ENCODE results near the gene IGF2R.

Gene IGF2R

GRCh38 chr6:160063771-160064413, 95.0 kb downstream of the IGF2R start:
- TF ChIP-seq, protein P1, sequence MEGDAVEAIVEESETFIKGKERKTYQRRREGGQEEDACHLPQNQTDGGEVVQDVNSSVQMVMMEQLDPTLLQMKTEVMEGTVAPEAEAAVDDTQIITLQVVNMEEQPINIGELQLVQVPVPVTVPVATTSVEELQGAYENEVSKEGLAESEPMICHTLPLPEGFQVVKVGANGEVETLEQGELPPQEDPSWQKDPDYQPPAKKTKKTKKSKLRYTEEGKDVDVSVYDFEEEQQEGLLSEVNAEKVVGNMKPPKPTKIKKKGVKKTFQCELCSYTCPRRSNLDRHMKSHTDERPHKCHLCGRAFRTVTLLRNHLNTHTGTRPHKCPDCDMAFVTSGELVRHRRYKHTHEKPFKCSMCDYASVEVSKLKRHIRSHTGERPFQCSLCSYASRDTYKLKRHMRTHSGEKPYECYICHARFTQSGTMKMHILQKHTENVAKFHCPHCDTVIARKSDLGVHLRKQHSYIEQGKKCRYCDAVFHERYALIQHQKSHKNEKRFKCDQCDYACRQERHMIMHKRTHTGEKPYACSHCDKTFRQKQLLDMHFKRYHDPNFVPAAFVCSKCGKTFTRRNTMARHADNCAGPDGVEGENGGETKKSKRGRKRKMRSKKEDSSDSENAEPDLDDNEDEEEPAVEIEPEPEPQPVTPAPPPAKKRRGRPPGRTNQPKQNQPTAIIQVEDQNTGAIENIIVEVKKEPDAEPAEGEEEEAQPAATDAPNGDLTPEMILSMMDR (IDR thresholded peaks at IDR 0.05; ENCODE audit: low read depth, low read length, missing control alignments): no peak
- no peak overlapping the region for H3K4me3 ChIP-seq (ENCODE audit: low read depth, low read length)
- in situ Hi-C loops (cut with HindIII; ENCODE audit: low sequenced_read_pairs): no loop called here
- DNase-seq (ENCODE audit: low read depth): no peak

GRCh38 chr6:160065200-160065599, 96.3 kb downstream of the IGF2R start:
- in situ Hi-C loops (cut with HindIII; ENCODE audit: low sequenced_read_pairs): no loop called here
- H3K4me3 ChIP-seq (ENCODE audit: low read depth, low read length): no peak overlapping the region
- DNase-seq (ENCODE audit: low read depth): no peak
- TF ChIP-seq, protein P1 (IDR thresholded peaks at IDR 0.05; ENCODE audit: low read depth, low read length, missing control alignments): no peak

DNA sequence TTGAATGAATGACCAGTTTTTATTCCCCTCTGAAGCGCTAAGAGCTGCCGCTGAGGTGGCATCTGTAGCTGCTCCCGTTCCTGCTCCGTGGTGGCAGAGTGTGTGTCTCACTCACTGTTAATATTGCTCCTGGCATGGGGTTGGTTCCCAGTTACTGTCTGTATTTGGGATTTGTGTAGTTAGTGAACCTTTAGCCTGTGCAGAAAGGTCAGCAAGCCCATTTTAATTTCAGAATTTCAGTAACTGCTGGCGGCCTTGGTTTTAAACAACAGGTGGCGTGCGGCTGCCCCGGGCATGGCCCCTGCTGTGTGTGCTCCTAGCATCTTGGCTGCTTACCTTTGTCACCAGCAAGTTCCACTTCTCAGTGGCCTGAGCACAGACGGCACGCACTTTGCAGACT, 98.7 kb downstream of the IGF2R start:
- TF ChIP-seq, protein P1 (IDR thresholded peaks at IDR 0.05; ENCODE audit: low read depth, low read length, missing control alignments): no peak
- no peak overlapping the region for H3K4me3 ChIP-seq (ENCODE audit: low read depth, low read length)
- DNase-seq (ENCODE audit: low read depth): no peak
- in situ Hi-C loops (cut with HindIII; ENCODE audit: low sequenced_read_pairs): no loop called here

- in situ Hi-C loops (cut with HindIII; ENCODE audit: low sequenced_read_pairs): no loop called here
- DNase-seq (ENCODE audit: low read depth): no peak
- TF ChIP-seq, protein P1 (IDR thresholded peaks at IDR 0.05; ENCODE audit: low read depth, low read length, missing control alignments): no peak
- H3K4me3 ChIP-seq (ENCODE audit: low read depth, low read length): no peak overlapping the region
Measured at GRCh38 chr6:160068346-160068745, 99.5 kb downstream of the IGF2R start.

DNA sequence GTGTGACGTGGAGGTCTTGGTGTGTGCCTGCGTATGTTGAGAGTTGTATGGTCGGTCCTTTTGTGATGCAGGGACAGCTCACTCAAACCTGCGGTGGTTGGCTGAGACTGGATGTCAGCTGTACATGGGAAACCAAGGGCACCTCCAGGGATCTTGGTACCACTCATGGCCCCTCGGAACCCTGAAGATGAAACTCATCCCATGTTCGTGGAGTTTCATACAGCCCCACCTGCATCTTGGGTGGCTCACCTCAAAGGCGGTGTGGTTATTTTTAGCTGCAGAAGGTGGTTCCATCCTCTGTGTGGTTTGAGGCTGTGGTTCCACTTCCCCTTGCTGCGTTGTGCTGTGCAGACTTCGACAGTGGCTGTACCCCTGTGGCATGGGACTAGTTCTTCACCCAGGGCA, 100.2 kb downstream of the IGF2R start:
- no peak for DNase-seq (ENCODE audit: low read depth)

DNA sequence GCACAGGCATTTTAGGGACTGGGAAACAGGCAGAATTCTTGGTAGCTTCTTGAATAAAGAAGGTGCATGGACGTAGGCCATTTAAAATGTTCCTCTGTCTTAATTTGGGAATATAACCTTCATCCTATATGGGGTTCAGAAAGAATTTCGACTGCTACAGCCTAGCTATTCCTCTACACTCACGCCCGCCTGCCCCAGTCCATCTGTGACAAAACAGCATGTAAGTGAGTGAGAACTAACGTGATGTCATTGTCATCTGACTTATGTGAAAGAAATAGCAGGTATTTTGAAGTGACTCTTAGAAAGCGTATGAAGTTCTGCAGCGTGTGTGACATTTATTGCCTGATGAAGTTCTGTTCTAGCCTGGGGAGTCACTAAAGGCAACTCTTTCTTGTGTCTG, 100.6 kb downstream of the IGF2R start:
- no peak overlapping the region for H3K4me3 ChIP-seq (ENCODE audit: low read depth, low read length)
- in situ Hi-C loops (cut with HindIII; ENCODE audit: low sequenced_read_pairs): no loop called here
- TF ChIP-seq, protein P1 (IDR thresholded peaks at IDR 0.05; ENCODE audit: low read depth, low read length, missing control alignments): no peak
- no peak for DNase-seq (ENCODE audit: low read depth)

More for the DNA sequence above, 100.2 kb downstream of the IGF2R start:
- H3K4me3 ChIP-seq (ENCODE audit: low read depth, low read length): no peak overlapping the region
- TF ChIP-seq, protein P1 (IDR thresholded peaks at IDR 0.05; ENCODE audit: low read depth, low read length, missing control alignments): no peak
- in situ Hi-C loops (cut with HindIII; ENCODE audit: low sequenced_read_pairs): no loop called here

All from astrocyte of the cerebellum (primary cell).